T-helper 17 cell (primary cell): ENCODE measurements around the gene CCR8. TPM values are rescaled to one million over a fixed set of nuclear protein-coding genes. Genes with fewer than 3 reads are reported as not detected.

ENCODE experiments used
- ATAC-seq: fragments of 150-1000 bp; cut with Tn5 transposase; 2 replicates; pipeline ENCODE4 v1.10.0; 2021; ENCODE audit warnings: mild to moderate bottlenecking, moderate library complexity
- DNase-seq, 3 donors: peaks; one replicate each; pipeline versions ENCODE4 v3.0.0 to v3.0.0-alpha.2; 2020 to 2021
- H3K9me3 ChIP-seq: one replicate; pipeline ENCODE4 v1.7.0; 2013; ENCODE audit warnings: low read length, mild to moderate bottlenecking; ENCODE audit not compliant: control insufficient read depth, poor library complexity, severe bottlenecking
- H3K27ac Mint-ChIP-seq: one replicate; pipeline ENCODE4 v1.8.0; 2022; ENCODE audit warnings: mild to moderate bottlenecking, moderate library complexity, mixed read lengths
- H3K27me3 Mint-ChIP-seq: one replicate; pipeline ENCODE4 v1.8.0; 2022; ENCODE audit warnings: mixed read lengths
- H3K36me3 Mint-ChIP-seq: one replicate; pipeline ENCODE4 v1.8.0; 2022; ENCODE audit warnings: low read depth, mixed read lengths
- H3K4me1 Mint-ChIP-seq: one replicate; pipeline ENCODE4 v1.8.0; 2022; ENCODE audit warnings: mild to moderate bottlenecking, mixed read lengths
- H3K4me3 Mint-ChIP-seq: one replicate; pipeline ENCODE4 v1.8.0; 2022; ENCODE audit warnings: mild to moderate bottlenecking, moderate library complexity, mixed read lengths
- total RNA-seq, 4 donors: library from RNA in 2 of 4; stranded (reverse) in 2 of 4; gene quantifications; one replicate each; pipeline ENCODE4 v1.2.3 and lab custom pipeline; 2022 to 2026

The CCR8 gene
- total RNA-seq, 2 donors from 2014 or later, result 2.5 to 9.0 TPM

DNA sequence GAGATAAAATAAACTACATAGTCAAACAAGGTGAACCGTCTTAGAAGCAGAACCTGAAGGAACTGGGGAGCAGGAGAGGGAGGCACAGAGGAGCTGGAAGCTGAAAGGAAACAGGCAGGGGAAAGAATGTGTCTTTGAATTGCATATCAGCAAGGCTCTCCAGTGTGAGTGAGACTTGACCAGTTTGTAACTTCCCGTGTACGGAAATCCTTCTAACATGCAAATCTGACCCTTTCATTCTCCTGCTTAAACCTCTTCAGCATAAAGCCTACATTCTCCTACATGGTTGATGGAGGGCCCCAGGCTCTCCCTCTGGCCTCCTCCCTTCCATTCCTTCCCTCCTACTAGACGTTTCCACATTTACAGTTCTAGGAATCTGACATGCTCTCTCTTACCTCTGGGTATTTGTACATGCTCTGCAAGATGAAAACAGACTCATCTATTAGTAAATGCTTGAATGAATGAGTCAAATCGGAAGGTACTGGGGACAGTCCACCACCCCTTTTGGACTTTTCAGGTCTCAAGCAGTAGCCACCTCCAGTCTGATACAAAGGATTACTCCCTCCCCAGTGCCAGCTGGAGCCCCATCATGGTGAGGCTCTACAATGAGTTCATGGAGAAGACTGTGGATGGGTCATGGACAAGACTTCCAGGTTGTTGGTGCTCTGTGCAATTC, 47.6 kb downstream of the CCR8 start:
- Mint-ChIP-seq H3K27me3 (peaks cover 28% of the 10 kb centered on the region), H3K36me3 (peaks cover 4% of the 10 kb centered on the region)

DNA sequence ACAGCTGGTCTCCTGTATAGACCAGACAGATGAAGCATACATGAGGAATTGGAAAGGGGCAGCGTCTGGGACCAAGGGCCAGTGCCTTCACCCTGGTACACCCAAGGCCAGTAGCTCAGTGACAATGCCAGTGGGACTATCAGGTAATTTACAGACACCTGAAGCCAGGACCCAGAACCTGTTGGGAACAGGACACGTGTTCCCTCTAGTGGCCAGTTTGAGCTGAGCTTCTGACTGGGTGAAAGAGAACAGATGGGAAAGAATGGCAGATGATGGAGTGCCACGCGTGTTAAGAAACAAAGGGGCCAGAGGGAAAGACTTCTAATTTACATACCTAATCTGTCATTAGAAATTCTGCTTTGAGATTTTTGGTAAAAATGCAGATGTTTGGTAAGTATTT, 48.6 kb downstream of the CCR8 start:
- Mint-ChIP-seq H3K27ac (peak overlapping the region; percentile 21), H3K27me3 (peaks cover 24% of the 10 kb centered on the region), H3K4me3 (no peak overlapping the region), H3K4me1 (peaks cover 9% of the 10 kb centered on the region), H3K36me3 (peaks cover 1% of the 10 kb centered on the region)
- ATAC-seq, result peak; percentile 86
- DNase-seq, result peak; percentile 19 to 52 (median 28)
- no peaks in the 10 kb centered on the region for H3K9me3 ChIP-seq

More for the DNA sequence above, 47.6 kb downstream of the CCR8 start:
- Mint-ChIP-seq H3K4me1 (peaks cover 8% of the 10 kb centered on the region), H3K4me3 (no peak overlapping the region), H3K27ac (no peak overlapping the region)
- no peak for ATAC-seq
- no peak for DNase-seq
- H3K9me3 ChIP-seq, result no peaks in the 10 kb centered on the region

- no peaks in the 10 kb centered on the region for H3K36me3 Mint-ChIP-seq
- H3K4me1 Mint-ChIP-seq, result peaks cover 12% of the 10 kb centered on the region
- H3K9me3 ChIP-seq, result no peaks in the 10 kb centered on the region
- peaks cover 14% of the 10 kb centered on the region for H3K27me3 Mint-ChIP-seq
- ATAC-seq (no peak), DNase-seq (no peak)
- H3K4me3 Mint-ChIP-seq, result no peak overlapping the region
- H3K27ac Mint-ChIP-seq, result no peak overlapping the region
Measured at GRCh38 chr3:39378957-39379777, 49.7 kb downstream of the CCR8 start.

GRCh38 chr3:39379778-39380155, 50.3 kb downstream of the CCR8 start:
- Mint-ChIP-seq H3K4me1 (peaks cover 12% of the 10 kb centered on the region), H3K4me3 (no peak overlapping the region), H3K36me3 (no peaks in the 10 kb centered on the region), H3K27ac (no peak overlapping the region), H3K27me3 (peaks cover 13% of the 10 kb centered on the region)
- ATAC-seq, result no peak
- H3K9me3 ChIP-seq, result no peaks in the 10 kb centered on the region
- DNase-seq, result no peak

DNA sequence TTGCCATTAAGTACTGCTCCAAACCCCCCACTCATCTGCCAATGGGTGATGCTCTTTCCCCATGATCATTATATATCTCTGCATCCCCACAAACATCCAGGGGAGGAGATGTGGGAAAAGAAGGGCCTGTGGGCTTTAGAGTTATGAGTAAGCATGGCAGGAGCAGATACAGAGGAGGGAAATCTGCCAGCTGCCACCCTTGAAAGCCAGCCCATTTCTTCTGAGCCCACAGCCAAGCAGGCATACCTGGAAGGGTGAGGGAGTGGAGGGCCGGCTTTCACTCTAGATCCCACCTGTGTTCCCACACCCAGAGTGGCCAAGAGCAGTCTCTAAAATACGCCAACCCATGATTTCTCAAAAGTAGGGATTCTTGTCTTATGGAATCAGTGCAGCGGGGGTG, 51.9 kb downstream of the CCR8 start:
- H3K27me3 Mint-ChIP-seq, result peaks cover 4% of the 10 kb centered on the region
- peaks cover 25% of the 10 kb centered on the region for H3K4me1 Mint-ChIP-seq
- no peak overlapping the region for H3K27ac Mint-ChIP-seq

More for the DNA sequence above, 51.9 kb downstream of the CCR8 start:
- H3K9me3 ChIP-seq, result no peaks in the 10 kb centered on the region
- ATAC-seq (no peak), DNase-seq (no peak)
- H3K36me3 Mint-ChIP-seq, result no peaks in the 10 kb centered on the region
- no peak overlapping the region for H3K4me3 Mint-ChIP-seq

Other genes starting within 250 kb of the CCR8 start
- gene GORASP1, start 222.1 kb upstream of the CCR8 start, total RNA-seq, result 10 to 100 TPM; 29.2 to 40.1 TPM
- 10 to 100 TPM in 1 of 2 donors, 1 to 10 TPM in 1; 3.5 to 12.3 TPM for gene TTC21A, start 222.0 kb upstream of the CCR8 start, total RNA-seq
- 100 to 1,000 TPM; 356 to 408 TPM for gene CSRNP1, start 176.1 kb upstream of the CCR8 start, total RNA-seq
- not detected for gene XIRP1, start 137.1 kb upstream of the CCR8 start, total RNA-seq
- 1 to 10 TPM in 1 of 2 donors, under 1 TPM in 1; 0.65 to 3.1 TPM for gene CX3CR1, start 49.7 kb upstream of the CCR8 start, total RNA-seq
- gene SLC25A38, start 53.7 kb downstream of the CCR8 start, total RNA-seq, result 10 to 100 TPM; 39.9 to 55.4 TPM
- gene RPSA, start 77.0 kb downstream of the CCR8 start, total RNA-seq, result 1,000 to 10,000 TPM; 1,939 to 2,030 TPM
- not detected for gene MOBP, start 138.0 kb downstream of the CCR8 start, total RNA-seq